Panc1 (cell line): ENCODE data around the gene MAPRE2. TPM values are rescaled to one million over a fixed set of nuclear protein-coding genes. Genes with fewer than 3 reads are reported as not detected.

Source experiments
- ATAC-seq: fragments of 200-7000 bp; cut with Tn5 transposase; 2 replicates; pipeline ENCODE4 v1.9.1; 2020; ENCODE audit warnings: mild to moderate bottlenecking, moderate library complexity
- BruUV-seq: library from RNA; stranded (reverse); fragments of 400-500 nt; replicated peaks from 2 replicates; lab custom pipeline; 2021; lab: Mats Ljungman, UMichigan
- CTCF ChIA-PET: fragments of 300-600 bp; sonication (Branson Sonifier 250); formaldehyde crosslinking; loops from one replicate; lab custom pipeline; 2022; ENCODE audit warnings: antibody characterized with exemption; lab: Charles Lee
- POLR2A ChIA-PET: fragments of 300-600 bp; sonication (Branson Sonifier 250); formaldehyde crosslinking; loops from one replicate; lab custom pipeline; 2022; ENCODE audit warnings: antibody characterized with exemption; lab: Charles Lee
- DNase-seq: peaks from one replicate; pipeline ENCODE4 v3.0.0-alpha.2; 2010; ENCODE audit warnings: low read depth, low spot score
- H3K27ac ChIP-seq: 2 replicates; pipeline ENCODE4 v1.5.1; 2011; ENCODE audit warnings: mild to moderate bottlenecking, low read length, inconsistent platforms
- H3K27me3 ChIP-seq: fragments of 200-500 bp; sonication (Bioruptor generic); 2 replicates; pipeline ENCODE4 v1.6.0; 2014; ENCODE audit warnings: low read length, inconsistent platforms; ENCODE audit not compliant: control insufficient read depth, insufficient read depth
- H3K36me3 ChIP-seq: fragments of 200-500 bp; sonication (Bioruptor generic); 2 replicates; pipeline ENCODE4 v1.5.1; 2014; ENCODE audit warnings: inconsistent platforms, mild to moderate bottlenecking, low read length, moderate library complexity; ENCODE audit not compliant: control insufficient read depth, insufficient read depth
- H3K4me1 ChIP-seq: 2 replicates; pipeline ENCODE4 v1.5.1; 2011; ENCODE audit warnings: inconsistent platforms, mild to moderate bottlenecking, low read length, moderate library complexity; ENCODE audit not compliant: control insufficient read depth, insufficient read depth
- H3K4me3 ChIP-seq, 2 experiments: 2 replicates each; pipeline ENCODE4 v1.5.1; 2011 to 2012; ENCODE audit warnings: low read depth in 2 of 2, low read length in 2 of 2, mild to moderate bottlenecking in 2 of 2, inconsistent platforms in 1 of 2, moderate library complexity in 1 of 2
- H3K9me3 ChIP-seq: fragments of 200-500 bp; sonication (Bioruptor generic); 2 replicates; pipeline ENCODE4 v1.5.1; 2014; ENCODE audit warnings: low read depth, mild to moderate bottlenecking, inconsistent platforms, low read length, moderate library complexity; ENCODE audit not compliant: control insufficient read depth, insufficient read depth
- CTCF ChIP-seq: fragments of 450-650 bp; IDR thresholded peaks from 2 replicates; pipeline ENCODE4 v1.5.1; 2017; ENCODE audit warnings: mild to moderate bottlenecking
- POLR2AphosphoS5 ChIP-seq: IDR thresholded peaks from 2 replicates; pipeline ENCODE4 v1.6.1; 2012; ENCODE audit warnings: mild to moderate bottlenecking, low read depth, low read length, moderate library complexity
- REST ChIP-seq, 2 experiments: IDR thresholded peaks; 2 replicates each; pipeline ENCODE4 v1.6.1; 2011 to 2012; ENCODE audit warnings: low read depth in 2 of 2, control low read depth in 1 of 2, low read length in 1 of 2, mild to moderate bottlenecking in 1 of 2, moderate library complexity in 1 of 2; ENCODE audit not compliant: insufficient read depth in 1 of 2
- SIN3A ChIP-seq: IDR thresholded peaks from 2 replicates; pipeline ENCODE4 v1.6.1; 2012; ENCODE audit warnings: low read depth, mild to moderate bottlenecking, low read length, moderate library complexity, borderline replicate concordance; ENCODE audit not compliant: insufficient read depth
- TCF7L2 ChIP-seq: IDR thresholded peaks from 2 replicates; pipeline ENCODE4 v1.6.1; 2011; ENCODE audit warnings: mild to moderate bottlenecking, low read depth, low read length, inconsistent platforms
- in situ Hi-C: cut with HindIII; loops from 2 replicates; pipeline ENCODE4 v1.10.0; 2016; ENCODE audit warnings: low sequenced_read_pairs, low pct_unique_long_range_greater_than_20kb
- intact Hi-C: fragments of 100-400 bp; cut with micrococcal nuclease; formaldehyde crosslinking; loops from one replicate; pipeline ENCODE4 v1.10.0; 2022; ENCODE audit not compliant: unreplicated experiment
- total RNA-seq: library from RNA; stranded (reverse); gene quantifications from one replicate; pipeline ENCODE4 v1.2.1, GENCODE V29; 2021; ENCODE audit not compliant: unreplicated experiment

The MAPRE2 gene
- total RNA-seq, 1 experiment from 2014 or later, result 14.1 TPM

- no peaks in the 10 kb centered on the region for H3K27me3 ChIP-seq
- intact Hi-C loops, result no loop called here
- POLR2A ChIA-PET, result no interaction called here
- DNase-seq, result no peak
- H3K36me3 ChIP-seq, result no peaks in the 10 kb centered on the region
- in situ Hi-C loops, result no loop called here
- no peak overlapping the region for H3K4me3 ChIP-seq
- H3K4me1 ChIP-seq, result no peaks in the 10 kb centered on the region
- CTCF ChIA-PET, result no interaction called here
- no peaks in the 10 kb centered on the region for H3K9me3 ChIP-seq
- ATAC-seq, result no peak
- no TSS peak for BruUV-seq
- H3K27ac ChIP-seq, result no peak overlapping the region
- TF ChIP-seq CTCF, result no peak
- TF ChIP-seq POLR2AphosphoS5, result no peak
- no peak for TF ChIP-seq SIN3A
Measured at GRCh38 chr18:35116784-35117318, 75.6 kb downstream of the MAPRE2 start.

- intact Hi-C loops (no loop called here), in situ Hi-C loops (no loop called here)
- H3K27ac ChIP-seq, result no peak overlapping the region
- no peak for DNase-seq
- no peak overlapping the region for H3K4me3 ChIP-seq
- ChIA-PET POLR2A (no interaction called here), CTCF (no interaction called here)
- BruUV-seq, result no TSS peak
- H3K27me3 ChIP-seq, result no peaks in the 10 kb centered on the region
- no peak for ATAC-seq
- no peaks in the 10 kb centered on the region for H3K36me3 ChIP-seq
- no peaks in the 10 kb centered on the region for H3K9me3 ChIP-seq
- no peak for TF ChIP-seq SIN3A
- no peaks in the 10 kb centered on the region for H3K4me1 ChIP-seq
Measured at GRCh38 chr18:35117372-35117771, 76.2 kb downstream of the MAPRE2 start.

GRCh38 chr18:35117951-35118411 is 76.8 kb downstream of the MAPRE2 start:
- H3K27me3 ChIP-seq, result no peaks in the 10 kb centered on the region
- H3K4me1 ChIP-seq, result no peaks in the 10 kb centered on the region
- ChIA-PET CTCF (no interaction called here), POLR2A (no interaction called here)
- no TSS peak for BruUV-seq
- H3K4me3 ChIP-seq, result no peak overlapping the region
- no peaks in the 10 kb centered on the region for H3K36me3 ChIP-seq
- TF ChIP-seq TCF7L2 (no peak), POLR2AphosphoS5 (no peak), SIN3A (no peak), CTCF (no peak), REST (IDR thresholded peaks at IDR 0.05; ENCODE audit: insufficient read depth in 1 of 2, low read depth in 2 of 2, low read length in 1 of 2) (no peak)
- no peaks in the 10 kb centered on the region for H3K9me3 ChIP-seq
- no peak overlapping the region for H3K27ac ChIP-seq
- intact Hi-C loops (no loop called here), in situ Hi-C loops (no loop called here)
- no peak for DNase-seq
- ATAC-seq, result no peak
